GM18499 (cell line): Measurements from ENCODE around the gene SETD2.

Source experiments
- ATAC-seq: cut with Tn5 transposase; IDR thresholded peaks from one replicate; pipeline ENCODE4 v1.9.1; 2021; ENCODE audit warnings: moderate number of reproducible peaks; ENCODE audit not compliant: insufficient read depth, unreplicated experiment

SETD2 gene

DNA sequence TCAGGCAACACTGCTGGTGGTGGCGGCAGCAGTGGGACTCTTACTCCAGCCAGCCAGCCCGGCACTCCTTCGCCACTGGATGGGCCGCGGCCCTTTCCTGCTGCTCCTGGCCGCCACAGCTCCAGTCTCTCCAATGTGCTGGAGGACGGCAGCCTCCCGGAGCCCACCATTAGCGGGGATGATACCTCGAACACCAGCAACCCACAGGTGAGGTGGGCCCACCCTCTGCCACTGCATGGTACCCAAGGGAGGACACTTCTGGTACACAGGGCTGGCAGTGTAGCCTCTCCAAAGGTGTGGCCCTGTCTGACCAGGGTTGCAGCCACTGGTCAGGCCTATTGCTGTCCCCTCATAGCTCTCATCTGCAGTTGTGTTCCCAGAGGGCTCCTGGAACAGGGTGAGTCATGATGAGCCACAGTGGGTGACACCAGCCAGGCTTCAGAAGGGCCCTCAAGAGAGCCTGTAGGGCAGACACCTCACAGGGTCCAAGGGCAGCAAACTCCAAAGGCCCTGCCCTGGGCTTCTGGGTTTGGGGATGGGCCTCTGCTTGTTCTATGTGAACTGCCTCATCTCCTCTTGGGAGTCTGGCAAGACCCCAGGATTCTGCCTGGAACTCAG is 163.6 kb downstream of the SETD2 start:
- ATAC-seq: no peak

DNA sequence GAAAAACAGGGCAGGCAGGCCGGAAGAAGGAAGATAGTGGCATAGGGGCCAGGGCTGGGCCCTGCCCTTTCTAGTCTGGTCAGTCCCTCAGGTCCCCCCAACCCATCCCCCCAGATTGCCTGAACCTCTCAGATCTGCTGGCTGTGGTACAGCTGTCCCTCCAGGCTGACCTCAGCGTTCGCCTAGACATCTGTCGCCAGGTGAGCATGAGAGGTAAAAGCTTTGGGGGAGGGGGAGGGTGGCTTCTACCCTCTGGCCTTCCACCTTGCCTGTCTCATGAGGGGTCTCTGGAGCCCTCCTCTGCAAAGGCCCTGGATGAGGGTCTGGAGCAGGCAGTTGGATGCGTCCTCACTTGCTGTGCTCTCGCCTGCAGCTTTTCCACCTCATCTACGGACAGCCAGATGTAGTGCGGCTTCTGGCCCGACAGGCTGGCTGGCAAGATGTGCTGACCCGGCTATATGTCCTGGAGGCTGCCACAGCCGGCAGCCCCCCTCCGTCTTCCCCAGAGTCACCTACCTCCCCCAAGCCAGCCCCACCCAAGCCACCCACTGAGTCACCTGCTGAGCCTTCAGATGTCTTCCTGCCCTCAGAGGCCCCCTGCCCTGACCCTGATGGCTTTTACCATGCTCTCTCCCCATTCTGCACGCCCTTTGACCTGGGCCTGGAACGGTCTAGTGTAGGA is 164.3 kb downstream of the SETD2 start:
- no peak for ATAC-seq

DNA sequence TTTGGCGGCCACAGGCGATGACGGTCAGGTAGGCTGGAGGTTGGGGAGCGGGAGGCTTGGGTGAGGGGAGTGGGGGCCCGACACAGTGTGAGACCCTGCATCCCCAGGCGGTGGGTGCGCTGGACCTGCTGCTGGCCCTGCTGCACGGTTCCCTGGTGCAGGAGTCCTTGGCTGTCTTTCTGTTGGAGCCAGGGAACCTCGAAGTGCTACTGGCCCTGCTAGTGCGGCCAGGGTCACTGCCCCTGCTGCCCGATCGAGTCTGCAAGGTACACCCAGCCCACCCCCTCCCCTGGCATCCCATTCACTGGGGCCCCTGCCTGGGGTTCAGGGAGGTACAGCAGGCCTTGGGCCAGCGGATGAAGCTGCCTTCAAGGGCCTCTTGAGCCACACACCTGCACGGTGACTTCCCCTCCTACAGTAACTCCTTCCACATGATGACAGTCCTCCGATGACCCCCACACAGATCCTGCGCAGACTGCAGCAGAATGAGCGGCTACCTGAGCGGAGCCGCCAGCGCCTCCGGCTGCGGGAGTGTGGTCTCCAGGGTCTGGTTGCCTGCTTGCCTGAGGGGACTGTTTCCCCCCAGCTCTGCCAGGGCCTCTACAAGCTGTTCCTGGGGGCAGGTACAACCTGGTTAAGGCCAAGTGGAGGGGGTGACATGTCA is 164.9 kb downstream of the SETD2 start:
- ATAC-seq: no peak

DNA sequence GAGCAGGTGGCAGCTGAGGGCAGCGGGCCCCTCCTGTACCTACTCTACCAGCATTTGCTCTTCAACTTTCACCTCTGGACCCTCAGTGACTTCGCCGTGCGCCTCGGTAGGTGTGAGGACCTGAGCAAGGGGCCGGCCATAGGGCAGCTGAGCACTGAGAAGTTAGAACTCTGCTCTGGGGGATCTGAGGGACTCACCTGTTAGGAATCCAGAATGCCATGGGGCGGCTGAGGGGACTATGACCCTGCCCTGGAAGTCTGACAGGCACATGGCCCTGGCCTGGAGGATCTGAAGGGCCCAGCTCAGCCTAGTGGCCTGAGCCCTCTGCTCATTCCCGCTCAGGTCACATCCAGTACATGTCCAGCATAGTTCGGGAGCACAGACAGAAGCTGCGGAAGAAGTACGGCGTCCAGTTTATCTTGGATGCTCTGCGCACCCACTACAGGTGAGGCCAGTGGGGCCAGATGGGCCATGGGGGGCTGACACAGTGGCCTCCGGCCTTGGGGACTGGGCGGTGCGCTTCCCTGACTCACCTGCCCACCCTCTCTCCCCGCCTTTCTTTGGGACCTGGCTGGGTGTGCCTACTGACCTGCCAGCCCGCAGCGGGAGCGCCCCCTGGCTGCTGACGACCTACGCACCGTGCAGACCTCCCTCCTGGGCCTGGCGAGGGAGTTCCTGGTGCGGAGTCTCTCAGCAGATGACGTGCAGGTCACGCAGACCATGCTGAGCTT is 165.6 kb downstream of the SETD2 start:
- no peak for ATAC-seq

DNA sequence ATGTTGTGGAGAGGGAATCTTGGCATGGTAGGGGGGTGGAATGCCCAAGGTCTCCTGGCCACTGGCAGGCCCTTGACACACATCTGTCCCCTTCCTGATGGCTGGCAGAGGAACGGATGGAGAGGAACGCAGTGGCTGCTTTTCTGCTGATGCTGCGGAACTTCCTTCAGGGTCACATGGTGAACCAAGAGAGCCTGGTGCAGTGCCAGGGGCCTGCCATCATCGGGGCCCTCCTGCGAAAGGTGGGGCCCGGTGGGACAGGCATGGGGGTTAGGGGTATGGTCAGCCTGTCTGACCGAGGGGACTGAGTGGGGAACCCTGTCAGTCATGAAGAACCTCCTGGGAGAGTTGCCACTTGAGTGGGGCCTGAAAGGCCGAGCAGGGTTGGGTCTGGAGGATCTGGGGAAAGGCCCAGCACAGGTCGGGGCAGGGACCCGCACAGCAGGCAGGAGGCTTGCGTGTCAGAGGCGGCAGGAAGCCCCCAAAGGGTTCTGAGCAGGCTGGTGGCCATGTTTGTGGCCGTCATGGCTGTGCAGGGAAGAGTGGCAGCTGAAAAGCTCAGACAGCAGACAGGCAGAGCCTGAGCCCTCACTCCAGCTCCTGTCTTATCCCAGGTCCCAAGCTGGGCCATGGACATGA is 166.3 kb downstream of the SETD2 start:
- no peak for ATAC-seq

DNA sequence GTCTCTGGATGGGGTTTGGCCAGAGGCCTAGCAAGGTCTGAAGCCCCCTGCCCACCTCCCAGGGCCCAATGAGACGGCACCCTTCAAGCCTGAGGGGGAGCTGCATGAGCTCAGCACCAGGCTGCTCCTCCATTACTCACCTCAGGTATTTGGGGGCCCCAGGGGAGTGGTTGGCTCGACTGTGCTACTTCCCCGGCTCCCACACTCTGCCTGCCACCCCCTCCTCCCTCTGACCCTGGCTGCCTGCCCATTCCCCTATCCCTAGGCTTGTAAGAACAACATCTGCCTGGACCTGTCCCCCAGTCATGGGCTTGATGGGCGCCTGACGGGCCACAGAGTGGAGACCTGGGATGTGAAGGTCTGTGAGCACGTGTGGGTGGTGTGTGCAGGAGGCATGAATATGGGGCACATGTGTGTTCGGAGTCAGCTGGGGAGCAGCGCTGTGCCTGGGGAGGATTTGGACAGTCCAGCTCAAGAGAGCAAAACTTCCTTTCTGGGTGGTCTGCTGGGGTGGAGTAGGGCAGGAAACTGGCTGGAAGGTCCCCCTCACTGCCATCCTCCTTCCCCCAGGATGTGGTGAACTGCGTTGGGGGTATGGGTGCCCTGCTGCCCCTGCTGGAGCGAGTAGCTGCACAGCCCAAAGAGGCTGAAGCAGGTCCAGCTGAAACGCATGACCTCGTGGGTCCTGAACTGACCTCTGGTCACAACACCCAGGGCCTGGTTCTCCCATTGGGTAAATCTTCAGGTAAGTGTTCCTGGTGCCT is 167.0 kb downstream of the SETD2 start:
- ATAC-seq: no peak

DNA sequence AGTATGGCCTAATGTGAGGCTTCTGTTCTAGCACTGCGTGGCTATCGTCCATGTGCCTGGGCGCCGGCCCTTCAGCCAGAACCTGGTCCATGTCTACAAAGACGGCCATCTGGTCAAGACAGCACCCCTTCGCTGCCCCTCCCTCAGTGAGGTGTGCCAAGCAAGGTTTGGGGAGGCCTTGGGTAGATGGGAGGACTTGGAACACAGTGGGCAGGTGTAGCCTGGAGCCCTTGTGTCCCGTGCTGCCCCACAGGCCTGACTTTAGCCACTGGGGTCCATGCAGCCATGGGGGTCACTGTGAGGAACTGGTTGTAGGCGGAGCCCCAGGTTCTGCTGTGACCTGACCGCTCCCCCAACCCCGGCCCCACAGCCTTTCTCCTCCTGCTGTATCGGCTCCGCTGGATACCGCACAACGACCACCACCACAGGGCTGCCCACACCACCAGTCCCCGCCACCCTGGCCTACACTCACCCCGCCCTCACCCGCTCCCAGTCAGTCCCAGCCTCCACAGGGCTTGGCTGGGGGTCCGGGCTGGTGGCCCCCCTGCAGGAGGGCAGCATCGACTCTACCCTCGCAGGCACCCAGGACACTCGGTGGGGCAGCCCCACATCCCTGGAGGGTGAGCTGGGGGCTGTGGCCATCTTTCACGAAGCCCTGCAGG is 167.9 kb downstream of the SETD2 start:
- no peak for ATAC-seq

DNA sequence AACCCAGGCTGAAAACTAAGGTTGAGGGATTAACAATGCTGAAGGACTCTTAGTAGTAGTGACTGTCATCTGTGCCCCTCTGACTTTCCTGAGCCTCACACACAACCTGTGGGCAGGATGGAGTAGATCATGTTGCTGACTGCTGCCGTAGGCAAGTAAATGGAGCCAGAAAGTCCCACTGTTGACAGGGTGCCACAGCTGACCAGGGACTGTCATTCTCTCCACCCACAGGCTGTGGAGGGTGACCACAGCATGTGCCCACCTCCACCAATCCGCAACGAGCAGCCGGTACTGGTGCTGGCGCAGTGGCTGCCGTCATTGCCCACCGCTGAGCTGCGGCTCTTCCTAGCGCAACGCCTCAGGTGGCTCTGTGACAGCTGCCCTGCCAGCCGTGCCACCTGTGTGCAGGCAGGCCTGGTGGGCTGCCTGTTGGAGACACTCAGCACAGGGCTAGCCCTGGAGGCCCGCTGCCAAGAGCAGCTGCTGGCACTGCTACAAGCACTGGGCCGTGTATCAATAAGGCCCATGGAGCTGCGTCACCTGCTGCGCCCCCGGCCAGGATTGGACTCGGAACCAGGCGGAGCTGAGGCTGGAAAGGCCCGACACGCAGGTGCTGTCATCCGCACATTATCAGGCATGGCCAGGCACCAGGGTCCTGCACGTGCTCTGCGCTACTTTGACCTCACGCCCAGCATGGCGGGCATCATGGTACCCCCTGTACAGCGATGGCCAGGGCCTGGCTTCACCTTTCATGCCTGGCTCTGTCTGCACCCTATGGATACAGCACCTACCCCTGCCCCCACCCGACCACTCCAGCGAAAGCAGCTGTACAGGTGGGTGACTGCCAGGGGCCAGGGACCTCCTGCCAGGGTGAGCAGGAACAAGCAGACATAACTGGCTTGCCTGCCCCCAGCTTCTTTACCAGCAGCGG is 168.8 kb downstream of the SETD2 start:
- ATAC-seq: no peak

DNA sequence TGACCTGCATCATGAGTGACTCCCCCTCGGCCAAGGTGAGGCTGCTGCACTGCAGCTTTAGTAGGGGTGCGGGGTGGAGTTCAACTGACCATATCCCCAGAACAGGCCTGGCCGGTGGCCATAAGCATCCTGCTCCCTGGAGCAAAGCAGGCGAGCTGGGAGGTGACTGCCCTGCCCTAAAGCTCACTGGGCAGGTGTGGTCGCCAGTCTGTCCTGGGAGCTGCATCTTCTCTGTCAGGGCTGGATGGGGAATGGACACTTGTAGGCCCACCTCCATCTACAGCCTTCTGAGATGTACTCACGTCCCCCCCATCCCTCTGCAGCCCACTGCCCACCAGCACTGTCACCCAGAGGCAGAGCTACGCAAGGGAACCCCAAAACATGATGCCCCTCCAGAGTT is 169.9 kb downstream of the SETD2 start:
- ATAC-seq: no peak

DNA sequence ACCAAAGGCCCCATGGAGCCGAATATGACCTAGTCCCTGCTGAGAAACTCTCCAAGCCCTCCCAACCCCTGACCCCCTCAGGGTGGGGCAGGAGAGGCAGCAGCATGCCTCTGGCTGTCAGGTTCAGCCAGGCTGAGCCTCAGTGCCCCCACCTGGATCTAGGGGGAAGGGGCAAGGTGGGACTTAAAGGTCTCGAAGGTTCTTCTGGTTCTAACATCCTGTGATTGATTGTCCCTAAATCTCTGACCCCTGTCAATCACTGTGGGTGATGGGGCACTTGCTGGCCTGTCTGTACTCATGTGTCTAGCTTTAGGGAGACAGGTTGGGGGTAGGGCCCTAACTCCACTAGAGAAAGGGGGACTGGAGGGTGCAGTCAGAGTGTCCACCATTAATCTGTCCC is 170.6 kb downstream of the SETD2 start:
- ATAC-seq: no peak

DNA sequence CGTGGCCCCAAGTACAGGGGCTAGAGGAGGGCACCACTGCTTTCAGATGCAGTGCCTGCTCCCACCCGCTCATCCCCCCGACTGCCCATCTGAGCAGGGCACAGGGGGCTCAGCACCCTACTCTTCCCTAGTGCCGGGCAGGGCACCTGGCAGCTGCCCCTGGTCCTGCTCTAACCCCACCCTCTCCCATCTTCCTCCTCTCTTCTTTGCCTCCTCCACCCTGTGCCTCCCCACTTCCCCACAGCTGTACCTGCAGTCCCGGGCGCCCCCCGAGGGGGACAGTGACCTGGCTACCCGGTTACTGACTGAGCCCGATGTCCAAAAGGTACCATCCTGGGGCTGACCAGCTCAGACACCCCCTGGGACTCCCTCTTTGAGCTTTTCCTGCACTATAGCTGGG is 171.7 kb downstream of the SETD2 start:
- ATAC-seq: no peak

DNA sequence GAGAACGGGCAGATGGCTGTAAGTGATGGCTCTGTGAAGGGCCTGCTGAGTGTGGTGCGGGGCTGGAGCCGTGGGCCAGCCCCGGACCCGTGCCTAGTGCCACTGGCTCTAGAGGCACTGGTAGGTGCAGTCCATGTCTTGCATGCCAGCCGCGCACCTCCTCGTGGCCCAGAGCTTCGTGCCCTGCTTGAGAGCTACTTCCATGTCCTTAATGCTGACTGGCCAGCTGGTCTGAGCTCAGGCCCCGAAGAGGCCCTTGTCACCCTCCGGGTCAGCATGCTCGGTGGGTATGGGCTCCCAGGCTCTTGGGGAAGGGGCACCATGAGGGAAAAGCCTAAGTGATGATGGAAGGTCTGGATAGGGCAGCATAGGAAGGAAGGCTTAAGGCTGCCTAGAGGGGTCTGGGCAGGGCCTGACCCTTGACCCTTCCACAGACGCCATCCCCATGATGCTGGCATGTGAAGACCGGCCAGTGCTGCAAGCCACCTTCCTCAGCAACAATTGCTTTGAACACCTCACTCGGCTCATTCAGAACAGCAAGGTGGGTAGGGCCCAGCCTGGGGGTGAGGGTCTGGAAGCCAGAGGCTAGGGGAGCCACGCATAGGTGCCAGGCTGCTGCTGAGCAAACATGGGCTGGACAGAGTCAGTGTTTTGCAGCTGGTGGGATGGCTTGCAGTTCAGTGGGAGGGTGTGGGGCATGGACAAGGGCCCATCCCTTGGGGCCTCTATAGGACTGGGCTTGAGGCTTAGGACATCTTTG is 172.3 kb downstream of the SETD2 start:
- ATAC-seq: no peak

DNA sequence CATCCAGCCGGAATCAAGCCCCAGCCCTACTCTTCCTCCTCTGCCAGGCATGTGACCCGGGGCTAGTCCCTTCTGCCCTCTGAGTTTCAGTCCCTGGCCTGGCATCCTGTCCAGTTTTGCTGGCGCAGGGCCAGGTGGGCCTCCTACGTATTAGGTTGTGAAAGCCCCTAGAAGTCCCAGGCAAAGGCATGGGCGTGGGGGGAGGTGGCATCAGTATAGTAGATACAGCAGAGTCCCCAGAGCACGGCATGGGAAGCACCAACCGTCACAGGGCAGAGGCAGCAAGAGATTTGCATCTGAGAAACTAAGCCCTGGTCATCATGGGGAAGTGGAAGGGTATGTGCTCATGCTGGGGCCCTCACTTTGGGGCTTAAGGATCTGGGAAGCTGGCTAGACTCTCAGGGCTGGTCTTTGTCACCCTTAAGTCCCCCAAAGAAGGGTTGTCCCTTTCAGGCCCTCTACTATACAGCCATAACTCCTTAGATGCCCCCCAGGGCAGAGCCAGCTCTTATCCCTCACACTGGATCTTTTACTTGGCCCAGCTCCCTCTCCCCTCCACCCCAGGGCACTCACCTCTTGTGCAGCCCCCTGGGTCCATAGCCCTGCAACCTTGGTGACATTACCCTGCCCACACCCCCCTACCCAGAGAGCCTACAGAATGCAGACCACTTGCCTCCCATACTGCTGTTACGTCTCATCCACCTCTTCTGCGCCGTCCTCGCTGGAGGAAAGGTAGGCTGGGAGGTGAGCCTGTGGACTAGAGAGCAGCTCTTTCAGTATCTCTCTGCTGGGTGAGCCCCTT is 173.1 kb downstream of the SETD2 start:
- no peak for ATAC-seq

DNA sequence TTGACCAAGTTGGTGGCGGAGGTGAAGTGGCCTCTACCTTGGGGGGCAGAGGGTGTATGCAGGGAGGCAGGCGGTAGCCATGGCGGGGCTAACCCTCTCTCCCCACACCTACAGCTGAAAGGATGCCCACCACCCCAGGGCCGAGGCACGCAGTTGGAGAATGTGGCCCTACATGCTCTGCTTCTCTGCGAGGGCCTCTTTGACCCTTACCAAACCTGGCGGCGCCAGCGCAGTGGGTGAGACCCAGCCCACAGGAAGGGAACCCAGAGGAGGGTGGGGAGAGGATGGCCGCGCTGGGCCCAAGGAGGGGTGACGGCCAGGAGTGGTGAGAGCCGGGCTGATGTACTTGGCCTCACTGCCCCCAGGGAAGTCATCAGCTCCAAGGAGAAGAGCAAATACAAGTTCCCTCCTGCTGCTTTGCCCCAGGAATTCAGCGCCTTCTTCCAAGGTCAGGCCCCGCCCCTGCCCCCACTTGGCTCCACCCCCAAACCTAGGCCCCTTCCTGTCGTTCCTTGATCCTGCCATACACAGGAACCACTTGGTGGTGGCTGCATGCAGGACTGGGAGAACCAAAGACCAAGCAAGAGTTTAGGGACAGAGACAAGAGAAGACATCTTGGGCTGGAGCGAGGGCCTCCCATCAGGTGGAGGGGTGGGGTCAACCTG is 174.6 kb downstream of the SETD2 start:
- ATAC-seq: no peak

DNA sequence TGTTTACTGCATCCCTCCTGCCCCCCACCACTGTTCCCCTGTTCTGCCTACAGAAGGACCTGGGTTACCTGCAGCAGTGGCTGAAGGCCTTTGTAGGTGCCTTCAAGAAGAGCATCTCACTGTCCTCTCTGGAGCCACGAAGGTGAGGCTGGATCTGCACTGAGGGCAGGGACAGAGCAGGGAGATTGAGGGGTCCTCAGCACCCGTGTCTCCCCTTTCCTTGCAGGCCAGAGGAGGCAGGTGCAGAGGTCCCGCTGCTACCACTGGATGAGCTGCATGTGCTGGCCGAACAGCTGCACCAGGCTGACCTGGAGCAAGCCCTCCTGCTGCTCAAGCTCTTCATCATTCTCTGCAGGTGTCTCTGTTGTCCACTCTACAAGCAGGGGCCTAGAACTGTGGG is 175.3 kb downstream of the SETD2 start:
- ATAC-seq: no peak

DNA sequence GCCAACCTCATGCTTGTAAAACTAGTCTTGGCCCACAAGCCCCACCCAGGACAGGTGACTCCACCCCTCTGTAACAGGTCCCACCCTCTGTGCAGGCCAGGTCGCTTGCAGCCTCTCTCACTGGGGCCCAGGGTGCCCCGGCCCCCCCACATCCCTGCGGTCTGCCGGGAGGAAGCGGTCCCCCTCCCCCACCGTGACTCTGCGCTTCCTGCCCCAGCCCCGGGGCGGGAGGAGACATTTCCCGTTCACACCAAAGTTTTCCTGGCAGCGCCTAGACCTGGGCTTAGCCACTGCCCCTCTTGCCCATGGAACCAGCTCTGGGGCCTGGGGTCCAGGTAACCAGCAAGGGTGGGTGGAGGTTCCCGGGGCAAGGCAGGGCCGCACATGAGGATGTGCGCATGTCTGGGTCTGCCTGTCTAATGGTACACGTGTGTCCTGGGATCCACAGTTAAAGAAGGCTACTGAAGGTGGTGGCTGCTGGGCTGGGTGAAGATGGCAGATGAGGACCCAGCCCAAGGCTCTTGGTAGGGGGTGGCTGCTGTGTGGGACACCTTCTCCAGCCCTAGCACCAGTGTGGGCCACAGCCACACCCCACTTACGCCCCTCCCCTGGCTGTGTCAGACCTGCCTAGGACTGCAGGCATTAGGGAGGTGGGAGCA is 176.0 kb downstream of the SETD2 start:
- ATAC-seq: peak; percentile 34
